Measurements from ENCODE around the gene VRK2. TPM values are rescaled to one million over a fixed set of nuclear protein-coding genes. Genes with fewer than 3 reads are reported as not detected.

The VRK2 gene
- total RNA-seq, 1 donor from 2014 or later: 63.0 TPM

DNA sequence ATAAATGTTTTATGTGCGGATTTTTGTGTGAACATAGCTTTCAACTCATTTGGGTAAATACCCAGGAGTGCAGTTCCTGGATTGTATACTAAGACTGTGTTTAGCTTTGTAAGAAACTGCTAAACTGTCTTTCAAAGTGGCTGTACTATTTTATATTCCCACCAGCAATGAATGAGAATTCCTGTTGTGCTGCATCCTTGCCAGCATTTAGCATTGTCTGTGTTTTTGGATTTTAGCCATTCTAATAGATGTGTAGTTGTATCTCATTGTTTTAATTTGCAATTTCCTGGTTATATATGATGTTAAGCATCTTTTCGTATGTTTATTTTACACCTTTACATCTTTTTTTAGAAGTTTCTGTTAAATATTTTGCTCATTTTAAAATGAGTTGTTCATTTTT lies 24.2 kb downstream of the VRK2 start:
- ATAC-seq (ENCODE audit: low read depth) (no peak), DNase-seq (no peak)
- ChIA-PET CTCF (no interaction called here), POLR2A (no interaction called here)
- Mint-ChIP-seq H3K4me3 (no peak overlapping the region), H3K27ac (peak overlapping the region; percentile 9), H3K36me3 (ENCODE audit: low read depth) (peaks cover 73% of the 10 kb centered on the region), H3K9me3 (peaks cover 12% of the 10 kb centered on the region), H3K27me3 (no peaks in the 10 kb centered on the region), H3K4me1 (peaks cover 35% of the 10 kb centered on the region)
- TF ChIP-seq CTCF (IDR thresholded peaks at IDR 0.05): no peak
- intact Hi-C loops (cut with micrococcal nuclease): no loop called here

GRCh38 chr2:58072102-58072501 lies 25.5 kb downstream of the VRK2 start:
- ChIA-PET CTCF (no interaction called here), POLR2A (no interaction called here)
- Mint-ChIP-seq H3K27ac (no peak overlapping the region), H3K27me3 (no peaks in the 10 kb centered on the region), H3K4me3 (no peak overlapping the region), H3K4me1 (peaks cover 23% of the 10 kb centered on the region), H3K36me3 (ENCODE audit: low read depth) (peaks cover 68% of the 10 kb centered on the region), H3K9me3 (peaks cover 12% of the 10 kb centered on the region)
- intact Hi-C loops (cut with micrococcal nuclease): no loop called here
- ATAC-seq (ENCODE audit: low read depth) (no peak), DNase-seq (no peak)
- TF ChIP-seq CTCF (IDR thresholded peaks at IDR 0.05): no peak

- H3K4me1 Mint-ChIP-seq: peaks cover 27% of the 10 kb centered on the region
- H3K36me3 Mint-ChIP-seq (ENCODE audit: low read depth): peaks cover 68% of the 10 kb centered on the region
- no peak overlapping the region for H3K27ac Mint-ChIP-seq
- ChIA-PET POLR2A (no interaction called here), CTCF (no interaction called here)
- H3K4me3 Mint-ChIP-seq: no peak overlapping the region
- DNase-seq: no peak
- no peaks in the 10 kb centered on the region for H3K27me3 Mint-ChIP-seq
- no peak for TF ChIP-seq CTCF (IDR thresholded peaks at IDR 0.05)
- H3K9me3 Mint-ChIP-seq: peaks cover 12% of the 10 kb centered on the region
- intact Hi-C loops (cut with micrococcal nuclease): no loop called here
- ATAC-seq (ENCODE audit: low read depth): no peak
These were observed 26.4 kb downstream of the VRK2 start for GRCh38 chr2:58073008-58073407.

DNA sequence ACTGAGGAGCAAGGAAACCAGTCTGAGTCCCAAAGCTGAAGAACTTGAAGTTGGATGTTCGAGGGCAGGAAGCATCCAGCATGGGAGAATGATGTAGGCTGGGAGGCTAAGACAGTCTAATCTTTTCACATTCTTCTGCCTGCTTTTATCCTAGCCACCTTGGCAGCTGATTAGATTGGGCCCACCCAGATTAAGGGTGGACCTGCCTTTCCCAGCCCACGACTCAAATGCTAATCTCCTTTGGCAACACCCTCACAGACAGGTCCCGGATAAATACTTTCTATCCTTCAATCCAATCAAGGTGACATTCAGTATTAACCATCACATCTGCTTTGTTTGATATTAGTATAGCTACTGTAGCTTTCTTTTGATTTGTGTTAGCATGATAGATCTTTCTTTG lies 27.1 kb downstream of the VRK2 start:
- H3K27ac Mint-ChIP-seq: no peak overlapping the region
- peaks cover 28% of the 10 kb centered on the region for H3K4me1 Mint-ChIP-seq
- no peaks in the 10 kb centered on the region for H3K27me3 Mint-ChIP-seq
- ATAC-seq (ENCODE audit: low read depth) (no peak), DNase-seq (no peak)
- TF ChIP-seq CTCF (IDR thresholded peaks at IDR 0.05): no peak
- ChIA-PET CTCF (no interaction called here), POLR2A (no interaction called here)
- peaks cover 7% of the 10 kb centered on the region for H3K9me3 Mint-ChIP-seq
- intact Hi-C loops (cut with micrococcal nuclease): loop anchor here (2.0 kb wide), 1 partner anchor 13 kb away; no protein-coding TSS in a partner anchor
- H3K36me3 Mint-ChIP-seq (ENCODE audit: low read depth): peaks cover 62% of the 10 kb centered on the region
- no peak overlapping the region for H3K4me3 Mint-ChIP-seq

DNA sequence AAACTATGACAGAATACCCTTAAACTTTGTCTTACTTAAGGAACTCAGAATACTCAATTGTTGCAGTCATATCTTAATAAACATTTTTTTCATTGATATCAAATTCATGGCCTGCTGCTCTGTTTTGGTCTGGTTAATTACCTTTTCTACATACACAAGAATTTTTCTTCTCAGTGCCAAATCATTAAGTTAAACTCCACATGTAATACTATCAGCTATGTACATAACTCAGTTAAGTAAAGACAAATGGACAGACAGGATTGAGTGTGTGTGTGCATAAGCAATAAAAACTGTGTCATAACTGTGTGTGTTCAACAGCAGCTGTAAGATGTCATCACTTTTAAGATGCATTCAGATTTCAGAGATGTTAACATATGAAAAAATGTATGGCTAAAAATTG lies 34.4 kb downstream of the VRK2 start:
- TF ChIP-seq CTCF (IDR thresholded peaks at IDR 0.05): no peak
- Mint-ChIP-seq H3K4me1 (peaks cover 12% of the 10 kb centered on the region), H3K27ac (no peak overlapping the region), H3K9me3 (no peaks in the 10 kb centered on the region), H3K4me3 (no peak overlapping the region), H3K27me3 (no peaks in the 10 kb centered on the region), H3K36me3 (ENCODE audit: low read depth) (peaks cover 26% of the 10 kb centered on the region)
- intact Hi-C loops (cut with micrococcal nuclease): no loop called here
- POLR2A ChIA-PET: no interaction called here
- CTCF ChIA-PET: no interaction called here
- no peak for ATAC-seq (ENCODE audit: low read depth)
- DNase-seq: no peak

Measured in activated B cell treated with CpG ODN at 0.5 μM for 24 hours (primary cell).